Body of pancreas (tissue), 4 donors: Measurements from ENCODE around the gene CDK11B.

Experiments used
- CTCF ChIP-seq, 7 experiments: fragments of 450-650 bp in 4 of 7; fragments of 200-600 bp in 3 of 7; sonication (generic) in 3 of 7; IDR thresholded peaks; one replicate each; pipeline ENCODE4 v1.5.1; 2016 to 2019; ENCODE audit warnings: antibody characterized with exemption in 7 of 7
- POLR2A ChIP-seq, 3 donors: fragments of 450-650 bp; IDR thresholded peaks; one replicate each; pipeline ENCODE4 v1.6.1; 2016; ENCODE audit warnings: antibody characterized with exemption in 3 of 3, mild to moderate bottlenecking in 2 of 3

DNA sequence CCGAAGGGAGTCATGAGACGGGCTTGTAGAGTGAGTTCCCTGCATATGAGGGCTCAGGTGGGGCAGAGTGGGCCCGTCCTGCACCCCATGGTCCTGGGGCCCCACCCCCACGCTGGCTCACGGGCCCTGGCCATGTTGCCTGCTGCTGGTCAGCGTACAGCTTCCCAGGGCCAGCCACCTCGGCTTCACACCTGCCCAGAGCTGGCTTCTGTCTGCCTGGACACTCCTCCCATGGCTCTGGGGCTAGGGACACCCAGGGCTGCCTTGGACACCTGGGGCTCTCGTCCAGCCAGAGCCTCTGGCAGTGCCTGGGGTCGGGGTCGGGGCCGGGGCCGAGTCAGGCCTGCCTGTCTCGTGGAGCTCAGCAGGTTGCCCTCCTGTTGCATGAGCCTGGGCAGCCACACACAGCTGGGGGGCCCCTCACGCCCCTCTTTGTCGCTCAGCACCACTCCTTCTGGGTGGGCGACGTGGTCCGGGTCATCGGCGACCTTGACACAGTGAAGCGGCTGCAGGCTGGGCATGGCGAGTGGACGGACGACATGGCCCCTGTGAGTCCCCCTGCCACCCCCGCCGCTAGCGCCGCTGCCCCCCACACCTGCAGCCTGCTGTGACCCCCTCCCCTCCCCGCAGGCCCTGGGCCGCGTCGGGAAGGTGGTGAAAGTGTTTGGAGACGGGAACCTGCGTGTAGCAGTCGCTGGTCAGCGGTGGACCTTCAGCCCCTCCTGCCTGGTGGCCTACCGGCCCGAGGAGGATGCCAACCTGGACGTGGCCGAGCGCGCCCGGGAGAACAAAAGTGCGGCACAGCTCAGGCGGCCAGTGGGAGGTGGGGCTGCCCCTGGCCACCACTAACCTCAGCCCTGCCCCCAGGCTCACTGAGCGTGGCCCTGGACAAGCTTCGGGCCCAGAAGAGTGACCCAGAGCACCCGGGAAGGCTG, 32.3 kb downstream of the CDK11B start:
- TF ChIP-seq POLR2A (IDR thresholded peaks at IDR 0.05) (no peak), CTCF (IDR thresholded peaks at IDR 0.05) (no peak)
